NT2/D1 (cell line): ENCODE results near the gene LPCAT2.

Source experiments
- SUZ12 ChIP-seq: IDR thresholded peaks from 2 replicates; pipeline ENCODE4 v1.6.1; 2011; ENCODE audit not compliant: insufficient read length, insufficient read depth; ENCODE audit errors: extremely low read depth
- YY1 ChIP-seq: IDR thresholded peaks from 2 replicates; pipeline ENCODE4 v1.6.1; 2011; ENCODE audit not compliant: insufficient read length, insufficient read depth
- ZNF274 ChIP-seq: IDR thresholded peaks from 2 replicates; pipeline ENCODE4 v1.6.1; 2011; ENCODE audit warnings: mild to moderate bottlenecking, low read depth, low read length

DNA sequence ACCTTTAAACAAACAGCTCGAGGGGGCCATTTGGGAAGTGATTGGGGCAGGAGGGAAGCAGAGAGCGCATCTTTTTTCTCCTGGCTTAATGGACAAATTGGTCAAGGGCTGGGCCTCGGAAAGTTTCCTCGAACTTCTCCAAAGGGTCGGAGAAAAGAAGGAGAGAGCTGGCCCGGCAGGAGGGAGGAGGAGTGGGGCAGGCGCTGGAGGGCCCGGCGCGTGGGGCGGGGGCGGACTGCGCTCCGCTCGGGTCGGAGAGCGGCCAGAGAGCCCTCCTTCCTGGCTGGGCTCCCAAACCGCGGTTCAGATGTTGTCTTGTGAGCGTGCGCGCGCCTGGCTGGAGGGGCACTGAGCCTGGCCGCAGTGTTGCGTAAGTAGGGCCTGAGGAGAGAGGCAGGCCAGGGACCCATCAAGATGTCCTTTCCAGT, 28.6 kb upstream of the LPCAT2 start:
- no peak for TF ChIP-seq YY1
- no peak for TF ChIP-seq ZNF274
- no peak for TF ChIP-seq SUZ12
